ENCODE data around the gene GSC2. TPM values are rescaled to one million over a fixed set of nuclear protein-coding genes. Genes with fewer than 3 reads are reported as not detected.

Gene GSC2
- total and polyA plus RNA-seq, 2 of the 8 experiments (the other 6 are each of a cell fraction or from before 2014, with no cell fraction given), result 0.17 to 0.48 TPM

DNA sequence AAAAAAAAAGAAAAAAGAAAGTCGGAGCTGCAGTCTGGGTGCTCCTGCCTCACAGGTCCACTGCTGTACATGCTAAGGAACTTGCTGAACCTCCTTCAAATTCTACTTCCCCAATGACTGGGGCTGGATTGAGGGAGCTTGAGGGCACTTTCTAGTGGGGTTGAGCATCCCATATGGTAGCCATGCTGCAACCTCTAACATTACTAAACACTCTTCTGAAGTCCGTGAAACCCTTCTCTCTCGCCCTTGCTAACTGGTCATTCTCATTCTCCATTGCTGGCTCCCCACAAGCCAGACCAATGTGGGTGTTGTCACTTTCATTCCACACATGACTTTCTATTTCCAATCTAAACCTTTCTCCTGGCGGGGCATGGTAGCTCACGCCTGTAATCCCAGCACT lies 6.9 kb downstream of the GSC2 start:
- Histone ChIP-seq H2BK20ac (ENCODE audit: low read length) (no peak overlapping the region), H3K36me3 (ENCODE audit: control insufficient read depth in 2 of 4, insufficient read depth in 4 of 4, low read length in 3 of 4) (peaks cover 8 to 27% (median 23%) of the 10 kb centered on the region in 4 experiments; a peak in 6 of 8 replicates), H3K56ac (replicated peaks; ENCODE audit: insufficient read length, low read depth, low read length) (no peak overlapping the region), H3K4me3 (ENCODE audit: extremely low read depth in 1 of 4, insufficient read depth in 2 of 4, low read depth in 3 of 4, low read length in 4 of 4) (no peak overlapping the region; a peak in 2 of 8 replicates), H4K8ac (ENCODE audit: extremely low read depth, insufficient read depth, low read length) (no peak overlapping the region), H2BK12ac (ENCODE audit: low read depth, low read length) (no peak overlapping the region), H3K27ac (ENCODE audit: low read depth, low read length) (no peak overlapping the region), H4K20me1 (replicated peaks in 1 of 2; ENCODE audit: control insufficient read depth in 1 of 2, insufficient read depth in 2 of 2, low read length in 2 of 2) (peaks cover 1 to 4% of the 10 kb centered on the region in 2 experiments), H3K9ac (replicated peaks in 1 of 4; ENCODE audit: extremely low read depth in 1 of 4, low read depth in 3 of 4, low read length in 3 of 4) (no peak overlapping the region), H3K4me1 (replicated peaks in 1 of 4; ENCODE audit: control insufficient read depth in 3 of 4, insufficient read depth in 4 of 4, low read length in 3 of 4) (peaks cover 0 to 12% (median 5%) of the 10 kb centered on the region in 4 experiments; a peak in 5 of 7 replicates), H3K27me3 (replicated peaks in 1 of 4; ENCODE audit: control insufficient read depth in 3 of 4, extremely low read depth in 1 of 4, insufficient read depth in 3 of 4, low read length in 3 of 4) (peaks cover 8 to 21% (median 15%) of the 10 kb centered on the region in 4 experiments), H3K9me3 (ENCODE audit: insufficient read depth in 2 of 2, low read depth in 1 of 2, low read length in 1 of 2) (no peaks in the 10 kb centered on the region), H3K79me1 (ENCODE audit: low read depth, low read length) (no peaks in the 10 kb centered on the region; the same call in 1 of the 2 replicates), H3K4me2 (ENCODE audit: insufficient read depth in 1 of 2, low read depth in 2 of 2, low read length in 2 of 2) (peak overlapping the region; percentile 8 to 78; a peak in 2 of 4 replicates), H3K4ac (replicated peaks; ENCODE audit: insufficient read length, low read depth, low read length) (no peak overlapping the region), H3K14ac (ENCODE audit: insufficient read length) (no peak overlapping the region), H3K79me2 (ENCODE audit: control insufficient read depth in 1 of 2, insufficient read depth in 2 of 2, low read length in 2 of 2) (peaks cover 0 to 10% of the 10 kb centered on the region in 2 experiments; a peak in 2 of 4 replicates), H3K18ac (ENCODE audit: extremely low read depth, low read length) (no peak overlapping the region), H2BK5ac (ENCODE audit: low read depth, low read length) (no peak overlapping the region), H4K91ac (replicated peaks; ENCODE audit: insufficient read length, low read length) (no peak overlapping the region), H2BK120ac (replicated peaks; ENCODE audit: low read depth, low read length) (no peak overlapping the region), H2BK15ac (ENCODE audit: low read length) (no peak overlapping the region), H2AK5ac (ENCODE audit: low read depth, low read length) (no peak overlapping the region), H4K5ac (ENCODE audit: insufficient read length, low read depth, low read length) (no peak overlapping the region), H2AFZ (ENCODE audit: low read length) (no peak overlapping the region), H3K23ac (ENCODE audit: insufficient read length) (no peak overlapping the region), H3K23me2 (ENCODE audit: low read depth, low read length) (peaks cover 5% of the 10 kb centered on the region; the same call in 1 of the 2 replicates)
- CTCF ChIA-PET (ENCODE audit: partially characterized antibody), result interaction anchor here (1.2 to 5.0 kb wide), 6 partner anchors 11 to 32 kb away, joined by 3 to 28 read pairs (median 5); partner anchors contain the start of genes DGCR2 and TSSK2
- POLR2A ChIA-PET (ENCODE audit: partially characterized antibody), result interaction anchor here (0.6 to 3.4 kb wide), 5 partner anchors 10 to 321 kb away, joined by 3 to 24 read pairs (median 6); partner anchors contain the start of genes DGCR2 and TSSK2
- WGBS, 2 experiments (ENCODE audit: extremely low coverage in 1 of 2, insufficient coverage in 1 of 2, insufficient read length in 1 of 2, insufficient replicate concordance in 2 of 2, low coverage in 1 of 2, low lambda C conversion rate in 2 of 2, missing lambda C conversion rate in 1 of 2), result 86% methylated on average over 4 of the region's 5 CpGs; no CpG with 5 or more reads in 1 of the 2 experiments
- DNase-seq (ENCODE audit: low read depth in 1 of 2, low spot score in 2 of 2) (no peak), FAIRE-seq (no peak)
- TF ChIP-seq, protein P1, sequence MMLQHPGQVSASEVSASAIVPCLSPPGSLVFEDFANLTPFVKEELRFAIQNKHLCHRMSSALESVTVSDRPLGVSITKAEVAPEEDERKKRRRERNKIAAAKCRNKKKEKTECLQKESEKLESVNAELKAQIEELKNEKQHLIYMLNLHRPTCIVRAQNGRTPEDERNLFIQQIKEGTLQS (IDR thresholded peaks at IDR 0.05; ENCODE audit: insufficient read depth, low read depth, low read length), result no peak
- TF ChIP-seq TBP (IDR thresholded peaks at IDR 0.05; ENCODE audit: low read depth, low read length) (no peak), TAF7 (optimal IDR thresholded peaks at IDR 0.05; ENCODE audit: borderline replicate concordance, low read depth, low read length) (no peak), EZH2 (IDR thresholded peaks at IDR 0.05; ENCODE audit: low read depth, low read length, severe bottlenecking) (no peak), GABPA (IDR thresholded peaks at IDR 0.05; ENCODE audit: borderline replicate concordance, insufficient read depth, low read length) (no peak), POLR2A (IDR thresholded peaks at IDR 0.05; ENCODE audit: control extremely low read depth in 1 of 2, low read depth in 2 of 2, low read length in 2 of 2) (no peak), GTF2F1 (IDR thresholded peaks at IDR 0.05; ENCODE audit: borderline replicate concordance, low read depth, low read length) (no peak), CBX5 (IDR thresholded peaks at IDR 0.05; ENCODE audit: low read depth, low read length) (no peak), SP4 (IDR thresholded peaks at IDR 0.05; ENCODE audit: low read length) (no peak), SP2 (IDR thresholded peaks at IDR 0.05; ENCODE audit: low read length) (no peak), POLR2AphosphoS5 (IDR thresholded peaks at IDR 0.05; ENCODE audit: low read depth, low read length) (no peak)
- TF ChIP-seq, protein P2, sequence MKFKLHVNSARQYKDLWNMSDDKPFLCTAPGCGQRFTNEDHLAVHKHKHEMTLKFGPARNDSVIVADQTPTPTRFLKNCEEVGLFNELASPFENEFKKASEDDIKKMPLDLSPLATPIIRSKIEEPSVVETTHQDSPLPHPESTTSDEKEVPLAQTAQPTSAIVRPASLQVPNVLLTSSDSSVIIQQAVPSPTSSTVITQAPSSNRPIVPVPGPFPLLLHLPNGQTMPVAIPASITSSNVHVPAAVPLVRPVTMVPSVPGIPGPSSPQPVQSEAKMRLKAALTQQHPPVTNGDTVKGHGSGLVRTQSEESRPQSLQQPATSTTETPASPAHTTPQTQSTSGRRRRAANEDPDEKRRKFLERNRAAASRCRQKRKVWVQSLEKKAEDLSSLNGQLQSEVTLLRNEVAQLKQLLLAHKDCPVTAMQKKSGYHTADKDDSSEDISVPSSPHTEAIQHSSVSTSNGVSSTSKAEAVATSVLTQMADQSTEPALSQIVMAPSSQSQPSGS (IDR thresholded peaks at IDR 0.05; ENCODE audit: low read length), result no peak

Measured in H1 (cell line).